ENCODE measurements around the gene MRPL42.

MRPL42 gene

DNA sequence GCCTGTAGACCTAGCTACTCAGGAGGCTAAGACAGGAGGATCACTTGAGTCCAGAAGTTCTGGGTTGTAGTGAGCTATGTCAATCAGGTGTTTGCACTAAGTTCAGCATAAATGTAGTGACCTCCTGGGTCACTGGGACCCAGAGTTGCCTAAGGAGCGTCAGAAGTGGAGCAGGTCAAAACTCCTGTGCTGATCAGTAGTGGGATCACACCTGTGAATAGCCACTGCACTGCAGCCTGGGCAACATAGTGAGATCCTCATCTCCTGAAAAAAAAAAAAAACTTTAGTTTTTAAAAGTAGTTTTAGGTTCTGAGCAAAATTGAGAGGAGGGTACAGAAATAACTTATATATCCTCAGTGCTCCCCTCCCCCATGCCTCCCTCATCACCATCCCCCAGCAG lies 42.2 kb downstream of the MRPL42 start:
- H3K36me3 ChIP-seq (replicated peaks), result no peaks in the 10 kb centered on the region
- no peak overlapping the region for H3K4me3 ChIP-seq (ENCODE audit: low read depth, low read length)
- TF ChIP-seq, protein P1, sequence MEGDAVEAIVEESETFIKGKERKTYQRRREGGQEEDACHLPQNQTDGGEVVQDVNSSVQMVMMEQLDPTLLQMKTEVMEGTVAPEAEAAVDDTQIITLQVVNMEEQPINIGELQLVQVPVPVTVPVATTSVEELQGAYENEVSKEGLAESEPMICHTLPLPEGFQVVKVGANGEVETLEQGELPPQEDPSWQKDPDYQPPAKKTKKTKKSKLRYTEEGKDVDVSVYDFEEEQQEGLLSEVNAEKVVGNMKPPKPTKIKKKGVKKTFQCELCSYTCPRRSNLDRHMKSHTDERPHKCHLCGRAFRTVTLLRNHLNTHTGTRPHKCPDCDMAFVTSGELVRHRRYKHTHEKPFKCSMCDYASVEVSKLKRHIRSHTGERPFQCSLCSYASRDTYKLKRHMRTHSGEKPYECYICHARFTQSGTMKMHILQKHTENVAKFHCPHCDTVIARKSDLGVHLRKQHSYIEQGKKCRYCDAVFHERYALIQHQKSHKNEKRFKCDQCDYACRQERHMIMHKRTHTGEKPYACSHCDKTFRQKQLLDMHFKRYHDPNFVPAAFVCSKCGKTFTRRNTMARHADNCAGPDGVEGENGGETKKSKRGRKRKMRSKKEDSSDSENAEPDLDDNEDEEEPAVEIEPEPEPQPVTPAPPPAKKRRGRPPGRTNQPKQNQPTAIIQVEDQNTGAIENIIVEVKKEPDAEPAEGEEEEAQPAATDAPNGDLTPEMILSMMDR (IDR thresholded peaks at IDR 0.05; ENCODE audit: low read depth, low read length, missing control alignments), result no peak
- DNase-seq, result no peak
- in situ Hi-C loops (cut with HindIII; ENCODE audit: low pct_ligation_motif_present, low sequenced_read_pairs), result no loop called here
- no peaks in the 10 kb centered on the region for H3K27me3 ChIP-seq (replicated peaks)
- no peak overlapping the region for H3K27ac ChIP-seq

DNA sequence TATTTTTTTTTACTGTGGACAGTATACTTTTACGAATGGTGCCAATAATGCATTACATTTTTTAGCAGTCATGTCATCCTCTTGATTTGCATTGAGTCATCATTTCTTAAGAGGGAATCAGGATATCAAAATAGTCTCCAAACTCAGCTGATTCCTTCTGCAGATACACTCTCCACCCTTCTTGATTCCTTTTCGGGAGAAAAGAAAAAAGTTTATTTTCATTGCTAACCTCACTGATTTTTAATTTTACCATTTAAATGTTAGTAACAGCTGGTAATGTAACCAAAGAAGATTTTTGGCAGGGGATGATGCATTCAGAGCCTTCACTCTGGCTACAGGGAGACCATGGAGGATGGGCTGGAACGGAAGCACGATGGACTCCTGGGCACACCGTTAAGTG lies 47.5 kb downstream of the MRPL42 start:
- in situ Hi-C loops (cut with HindIII; ENCODE audit: low pct_ligation_motif_present, low sequenced_read_pairs), result no loop called here
- peak; percentile 12 for DNase-seq
- TF ChIP-seq, protein P1 (IDR thresholded peaks at IDR 0.05; ENCODE audit: low read depth, low read length, missing control alignments), result no peak
- Histone ChIP-seq H3K27ac (no peak overlapping the region), H3K36me3 (replicated peaks) (no peaks in the 10 kb centered on the region), H3K27me3 (replicated peaks) (no peaks in the 10 kb centered on the region), H3K4me3 (ENCODE audit: low read depth, low read length) (no peak overlapping the region)

DNA sequence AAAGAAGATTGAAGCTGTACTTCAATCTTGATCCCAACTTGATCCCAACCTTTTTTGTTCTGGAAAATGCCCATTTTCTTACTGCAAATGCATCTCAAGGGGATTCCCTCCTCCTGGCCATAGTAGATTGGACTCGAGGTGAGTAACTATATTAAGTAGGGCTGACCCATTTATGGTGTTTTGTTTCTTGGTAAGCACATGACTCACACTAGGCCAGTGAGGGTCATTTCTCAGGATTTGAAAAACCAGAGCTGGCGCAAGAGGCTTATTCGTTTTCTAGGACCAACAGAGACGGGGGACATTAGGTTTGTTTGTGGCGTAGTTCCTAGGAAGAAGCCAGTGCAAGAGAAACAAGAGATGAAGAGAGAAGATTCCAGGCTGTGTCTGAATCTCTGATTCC lies 51.4 kb downstream of the MRPL42 start:
- peak; percentile 66 for DNase-seq
- H3K27ac ChIP-seq, result no peak overlapping the region
- TF ChIP-seq, protein P1 (IDR thresholded peaks at IDR 0.05; ENCODE audit: low read depth, low read length, missing control alignments), result no peak
- no peaks in the 10 kb centered on the region for H3K36me3 ChIP-seq (replicated peaks)
- H3K4me3 ChIP-seq (ENCODE audit: low read depth, low read length), result no peak overlapping the region
- no peaks in the 10 kb centered on the region for H3K27me3 ChIP-seq (replicated peaks)
- in situ Hi-C loops (cut with HindIII; ENCODE audit: low pct_ligation_motif_present, low sequenced_read_pairs), result no loop called here

DNA sequence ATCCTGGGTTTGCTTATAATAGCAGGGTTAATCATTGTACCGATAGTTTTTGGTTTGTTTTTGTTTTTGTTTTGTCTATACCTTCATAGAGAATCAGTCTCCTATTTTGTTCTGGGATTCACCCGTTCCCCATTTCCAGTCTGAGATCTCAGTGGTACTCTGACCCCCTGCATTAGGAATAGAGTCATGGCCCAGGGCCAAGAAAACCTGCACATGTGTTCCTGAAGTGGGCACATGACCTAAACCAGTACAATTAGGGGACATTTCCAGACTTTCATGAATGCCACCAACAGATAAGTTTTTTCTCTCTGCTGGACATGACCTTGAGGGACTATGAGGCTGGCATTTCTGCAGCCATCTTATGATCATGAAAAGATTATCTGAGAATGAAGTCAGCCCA lies 52.5 kb downstream of the MRPL42 start:
- DNase-seq, result no peak
- Histone ChIP-seq H3K27ac (no peak overlapping the region), H3K36me3 (replicated peaks) (no peaks in the 10 kb centered on the region), H3K27me3 (replicated peaks) (no peaks in the 10 kb centered on the region), H3K4me3 (ENCODE audit: low read depth, low read length) (no peak overlapping the region)
- TF ChIP-seq, protein P1 (IDR thresholded peaks at IDR 0.05; ENCODE audit: low read depth, low read length, missing control alignments), result no peak
- in situ Hi-C loops (cut with HindIII; ENCODE audit: low pct_ligation_motif_present, low sequenced_read_pairs), result no loop called here

DNA sequence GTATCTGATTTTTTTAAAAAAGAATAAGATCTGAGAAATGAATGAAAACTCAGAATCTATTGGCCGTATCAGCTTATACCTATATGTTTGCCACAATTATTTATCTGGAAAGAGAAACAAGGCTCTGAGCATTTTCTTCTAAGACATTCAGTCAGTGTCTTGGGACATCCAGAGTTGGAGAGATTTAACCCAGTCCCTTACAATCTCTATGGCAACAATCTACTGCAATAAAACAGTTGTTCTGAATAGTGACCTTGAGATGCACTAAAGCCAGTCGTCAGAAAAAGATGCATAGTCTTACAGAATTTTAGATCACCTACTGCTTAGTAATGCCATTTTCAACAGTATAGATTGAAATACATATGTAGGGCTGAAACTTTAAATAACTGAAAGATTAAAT lies 53.1 kb downstream of the MRPL42 start:
- TF ChIP-seq, protein P1 (IDR thresholded peaks at IDR 0.05; ENCODE audit: low read depth, low read length, missing control alignments), result no peak
- H3K4me3 ChIP-seq (ENCODE audit: low read depth, low read length), result no peak overlapping the region
- H3K27ac ChIP-seq, result no peak overlapping the region
- in situ Hi-C loops (cut with HindIII; ENCODE audit: low pct_ligation_motif_present, low sequenced_read_pairs), result no loop called here
- no peaks in the 10 kb centered on the region for H3K27me3 ChIP-seq (replicated peaks)
- H3K36me3 ChIP-seq (replicated peaks), result no peaks in the 10 kb centered on the region
- no peak for DNase-seq
